Duodenal mucosa (tissue), 2 donors: Measurements from ENCODE around the gene CTXN2.

Source experiments
- H3K27ac ChIP-seq: one replicate; pipeline ENCODE4 v1.7.0; 2013; ENCODE audit warnings: low read depth, low read length
- H3K27me3 ChIP-seq, 2 donors: one replicate each; pipeline ENCODE4 v1.7.0; 2013; ENCODE audit warnings: low read length in 2 of 2, control low read depth in 1 of 2; ENCODE audit not compliant: insufficient read depth in 2 of 2, control insufficient read depth in 1 of 2
- H3K36me3 ChIP-seq, 2 donors: one replicate each; pipeline ENCODE4 v1.7.0; 2013; ENCODE audit warnings: low read length in 2 of 2, control low read depth in 1 of 2; ENCODE audit not compliant: insufficient read depth in 2 of 2, control insufficient read depth in 1 of 2
- H3K4me1 ChIP-seq, 2 donors: one replicate each; pipeline ENCODE4 v1.7.0; 2013; ENCODE audit warnings: low read length in 2 of 2, control low read depth in 1 of 2; ENCODE audit not compliant: insufficient read depth in 2 of 2, control insufficient read depth in 1 of 2
- H3K4me3 ChIP-seq, 2 donors: one replicate each; pipeline ENCODE4 v1.7.0; 2013; ENCODE audit warnings: low read length in 2 of 2, low read depth in 1 of 2
- H3K9ac ChIP-seq, 2 donors: one replicate each; pipeline ENCODE4 v1.7.0; 2013; ENCODE audit warnings: low read length in 2 of 2, low read depth in 1 of 2
- H3K9me3 ChIP-seq, 2 donors: one replicate each; pipeline ENCODE4 v1.7.0; 2013; ENCODE audit warnings: low read length in 2 of 2, control low read depth in 1 of 2; ENCODE audit not compliant: control insufficient read depth in 1 of 2

CTXN2 gene

DNA sequence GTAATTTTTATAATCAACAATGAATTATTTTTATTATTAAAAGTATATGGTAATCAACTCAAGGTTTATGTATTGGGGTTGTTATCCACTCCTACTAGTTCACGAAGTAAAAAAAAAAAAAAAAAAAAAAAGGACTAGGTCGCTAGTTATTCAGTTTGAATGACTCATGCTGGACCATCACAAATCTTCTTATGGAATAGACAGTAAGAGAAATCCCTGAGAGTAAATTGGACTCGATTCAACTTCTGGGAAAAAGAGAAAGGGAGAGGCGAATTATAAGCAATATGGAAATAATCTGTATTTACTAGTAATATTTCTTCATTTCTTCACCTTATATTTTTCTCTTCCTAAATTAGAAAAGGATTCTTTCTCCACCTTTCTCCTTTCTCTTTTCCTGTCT, 15.4 kb upstream of the CTXN2 start:
- Histone ChIP-seq H3K9ac (no peak overlapping the region), H3K4me3 (no peak overlapping the region), H3K27ac (no peak overlapping the region), H3K36me3 (no peaks in the 10 kb centered on the region), H3K9me3 (no peaks in the 10 kb centered on the region), H3K27me3 (no peaks in the 10 kb centered on the region), H3K4me1 (peaks cover 0 to 10% of the 10 kb centered on the region in 2 donors)

DNA sequence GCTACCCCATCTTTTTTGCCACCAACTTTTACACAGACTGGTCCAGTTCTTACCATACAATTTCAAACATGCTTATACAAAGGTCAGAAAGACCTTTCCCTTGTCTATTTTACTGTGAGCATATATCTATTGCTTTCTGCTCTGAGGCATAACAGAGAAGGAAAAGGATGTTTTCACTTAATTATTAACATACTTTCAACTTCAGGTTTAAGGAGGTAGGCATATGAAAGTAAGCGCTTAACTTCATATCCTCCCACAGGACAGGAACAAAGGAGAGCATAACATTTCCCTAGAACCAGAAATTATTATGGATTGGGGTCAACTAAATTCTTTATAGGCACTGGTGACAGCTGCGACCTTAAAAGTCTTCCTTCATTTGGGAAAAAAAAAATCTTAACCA, 14.5 kb upstream of the CTXN2 start:
- no peaks in the 10 kb centered on the region for H3K36me3 ChIP-seq
- H3K9ac ChIP-seq, result no peak overlapping the region
- H3K4me1 ChIP-seq, result peaks cover 0 to 10% of the 10 kb centered on the region in 2 donors
- H3K27me3 ChIP-seq, result peaks cover 0 to under 1% of the 10 kb centered on the region in 2 donors
- peak overlapping the region in 1 of 2 donors; percentile 72 for H3K4me3 ChIP-seq
- H3K27ac ChIP-seq, result no peak overlapping the region
- H3K9me3 ChIP-seq, result no peaks in the 10 kb centered on the region

DNA sequence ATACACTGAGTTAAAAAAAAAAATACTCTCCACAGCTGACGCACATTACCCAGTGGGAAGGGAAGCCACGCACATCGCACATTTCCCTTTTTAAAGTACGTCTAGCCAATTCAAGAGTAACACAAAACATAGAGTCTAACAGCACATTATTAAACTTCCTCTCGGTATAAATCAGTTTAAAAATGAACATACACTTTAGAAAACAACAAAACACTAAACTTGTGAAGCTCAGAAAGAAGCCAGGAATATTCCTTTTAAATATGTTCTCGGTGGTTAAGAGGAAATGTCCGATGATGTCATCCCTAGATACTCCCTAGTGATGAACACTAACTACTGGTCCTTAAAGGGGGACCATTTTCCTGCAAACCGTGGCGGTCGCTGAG, 14.1 kb upstream of the CTXN2 start:
- Histone ChIP-seq H3K4me1 (peaks cover 0 to 10% of the 10 kb centered on the region in 2 donors), H3K27me3 (peaks cover 0 to 4% of the 10 kb centered on the region in 2 donors), H3K27ac (no peak overlapping the region), H3K9ac (peak overlapping the region in 1 of 2 donors; percentile 27), H3K9me3 (no peaks in the 10 kb centered on the region), H3K4me3 (peak overlapping the region; percentile 57 to 72), H3K36me3 (no peaks in the 10 kb centered on the region)

DNA sequence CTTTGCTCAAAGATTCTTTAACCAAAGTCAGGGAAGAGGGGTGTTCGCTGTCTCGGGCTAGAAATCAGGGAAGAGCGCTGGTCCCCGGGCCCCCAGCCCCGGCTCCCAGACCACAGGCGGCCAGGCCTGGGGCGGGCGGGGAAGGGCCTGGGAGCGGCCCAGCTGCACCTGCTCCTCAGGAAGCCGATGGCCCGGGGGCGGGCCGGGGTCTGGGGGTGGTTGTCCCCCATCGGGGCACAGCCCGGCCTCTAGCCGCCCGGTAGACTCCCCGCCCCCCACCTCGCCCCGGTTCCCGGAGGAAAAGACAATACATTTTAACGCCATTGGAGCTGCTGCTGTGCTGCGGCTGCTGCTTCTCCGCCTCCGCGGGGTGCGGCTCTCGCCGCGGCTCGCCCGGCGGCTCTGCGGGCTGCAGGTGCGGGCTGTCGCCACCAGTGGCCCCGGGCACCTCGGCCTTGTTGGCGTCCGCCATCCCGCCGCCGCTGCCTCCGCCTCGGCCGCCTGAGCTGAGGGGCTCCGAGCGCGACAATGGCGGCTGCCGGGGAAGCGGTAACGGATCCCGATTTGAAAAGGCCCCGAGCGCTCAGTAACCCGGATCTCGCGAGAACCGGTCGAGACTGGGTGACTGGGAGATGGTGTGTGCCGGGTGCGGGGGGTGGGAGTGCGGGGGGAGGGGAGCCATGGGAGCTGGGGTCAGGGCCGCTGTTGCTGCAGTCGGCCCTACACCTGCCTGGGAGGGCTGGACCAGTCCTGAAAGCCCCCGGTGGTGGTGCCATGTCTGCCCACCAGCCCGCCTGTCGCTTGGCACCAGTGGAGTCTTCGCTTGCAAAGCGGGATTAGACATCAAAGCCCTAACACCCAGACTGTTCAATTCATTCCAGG, 13.5 kb upstream of the CTXN2 start, which contains the start of gene MYEF2:
Gene MYEF2, minus strand, starts transcription at position 530 of the 882 bp plus-strand sequence. Its CDS starts 58 bp downstream, at position 472.
- Histone ChIP-seq H3K4me3 (peak within 1 kb of the TSS; percentile 57 to 72), H3K36me3 (no peaks in the 10 kb centered on the region), H3K4me1 (peaks cover 0 to 10% of the 10 kb centered on the region in 2 donors), H3K9me3 (no peaks in the 10 kb centered on the region), H3K27me3 (peaks cover 0 to 4% of the 10 kb centered on the region in 2 donors), H3K9ac (peak within 1 kb of the TSS in 1 of 2 donors; percentile 27), H3K27ac (no peak within 1 kb of the TSS)

DNA sequence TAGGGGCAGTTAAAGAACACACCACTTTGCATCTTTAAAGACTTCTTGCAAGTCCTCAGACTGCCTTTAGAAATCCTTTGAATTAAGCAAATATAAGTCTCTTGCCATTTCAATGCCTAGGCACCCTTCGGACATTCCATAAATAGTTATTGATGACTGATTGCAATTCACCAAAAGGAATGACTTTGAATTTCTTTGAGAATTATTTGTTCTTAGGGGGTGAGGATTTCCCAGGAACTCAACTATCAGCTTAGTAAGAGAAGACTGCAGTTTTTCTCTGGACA, 12.9 kb upstream of the CTXN2 start:
- Histone ChIP-seq H3K27me3 (peaks cover 0 to 4% of the 10 kb centered on the region in 2 donors), H3K9ac (no peak overlapping the region), H3K4me1 (peaks cover 0 to 10% of the 10 kb centered on the region in 2 donors), H3K4me3 (peak overlapping the region; percentile 57 to 72), H3K27ac (no peak overlapping the region), H3K36me3 (no peaks in the 10 kb centered on the region), H3K9me3 (no peaks in the 10 kb centered on the region)

DNA sequence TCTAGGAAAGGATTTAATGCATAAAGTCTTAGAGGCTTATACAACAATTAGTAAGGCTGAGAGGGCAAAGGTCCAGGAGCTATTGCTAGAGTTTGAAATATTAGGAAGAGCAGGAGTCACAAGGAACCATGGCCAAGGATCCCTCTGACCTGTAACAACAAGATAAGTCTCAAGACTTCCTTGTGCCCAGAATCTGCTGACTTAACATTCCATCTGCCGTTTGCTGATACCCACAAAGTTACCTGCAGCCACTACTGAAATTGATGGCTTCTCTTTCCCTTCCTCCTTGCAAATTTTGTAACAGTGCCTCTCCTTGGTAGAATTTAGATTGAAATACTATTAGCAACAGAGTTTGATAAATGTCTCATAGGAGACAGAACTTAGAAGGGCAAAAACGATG, 8.7 kb upstream of the CTXN2 start:
- Histone ChIP-seq H3K9me3 (no peaks in the 10 kb centered on the region), H3K27ac (no peak overlapping the region), H3K4me1 (peaks cover 0 to 3% of the 10 kb centered on the region in 2 donors), H3K36me3 (no peaks in the 10 kb centered on the region), H3K27me3 (peaks cover 0 to 4% of the 10 kb centered on the region in 2 donors), H3K9ac (no peak overlapping the region), H3K4me3 (no peak overlapping the region)

DNA sequence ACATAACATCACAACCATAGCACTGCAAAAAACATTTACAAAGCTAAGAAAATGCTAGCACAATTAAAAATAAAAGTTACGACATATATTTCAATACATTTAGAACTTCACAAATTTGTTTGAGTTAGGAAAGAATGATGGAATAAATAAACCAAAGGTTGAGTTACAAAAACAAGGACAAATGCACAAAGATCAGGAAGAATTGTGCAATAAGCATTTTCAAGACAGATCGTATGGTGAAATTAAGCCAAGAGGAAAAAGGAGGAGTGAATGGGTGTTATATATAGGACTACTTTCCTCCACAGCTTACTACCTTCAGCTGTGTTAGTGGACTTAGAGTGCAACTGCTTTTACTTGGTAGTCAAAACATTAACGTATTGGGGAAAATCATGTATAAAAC, 5.9 kb upstream of the CTXN2 start:
- Histone ChIP-seq H3K27ac (no peak overlapping the region), H3K9ac (no peak overlapping the region), H3K4me1 (no peaks in the 10 kb centered on the region), H3K27me3 (peaks cover 0 to 4% of the 10 kb centered on the region in 2 donors), H3K9me3 (no peaks in the 10 kb centered on the region), H3K36me3 (no peaks in the 10 kb centered on the region), H3K4me3 (no peak overlapping the region)

DNA sequence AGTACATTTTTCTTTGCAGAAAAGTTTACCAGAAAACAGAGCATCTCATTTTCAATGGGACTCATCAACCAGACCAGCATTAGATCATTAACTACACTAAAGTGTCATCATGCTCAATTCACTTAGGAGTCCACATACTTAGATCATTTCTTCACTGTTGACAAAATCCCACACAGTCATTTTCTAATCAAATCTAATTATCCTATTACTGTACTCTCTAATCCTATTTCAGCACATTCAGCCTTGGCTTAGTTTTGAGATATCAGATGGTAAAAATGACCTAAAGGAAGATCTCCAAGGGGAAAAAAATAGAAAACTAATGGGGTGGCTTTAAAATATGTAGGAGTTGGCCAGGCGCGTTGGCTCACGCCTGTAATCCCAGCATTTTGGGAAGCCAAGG, 5.2 kb upstream of the CTXN2 start:
- no peaks in the 10 kb centered on the region for H3K36me3 ChIP-seq
- H3K27ac ChIP-seq, result no peak overlapping the region
- H3K27me3 ChIP-seq, result peaks cover 0 to 4% of the 10 kb centered on the region in 2 donors
- no peak overlapping the region for H3K9ac ChIP-seq
- H3K4me3 ChIP-seq, result no peak overlapping the region
- peaks cover 3 to 4% of the 10 kb centered on the region in 2 donors for H3K4me1 ChIP-seq
- H3K9me3 ChIP-seq, result no peaks in the 10 kb centered on the region

DNA sequence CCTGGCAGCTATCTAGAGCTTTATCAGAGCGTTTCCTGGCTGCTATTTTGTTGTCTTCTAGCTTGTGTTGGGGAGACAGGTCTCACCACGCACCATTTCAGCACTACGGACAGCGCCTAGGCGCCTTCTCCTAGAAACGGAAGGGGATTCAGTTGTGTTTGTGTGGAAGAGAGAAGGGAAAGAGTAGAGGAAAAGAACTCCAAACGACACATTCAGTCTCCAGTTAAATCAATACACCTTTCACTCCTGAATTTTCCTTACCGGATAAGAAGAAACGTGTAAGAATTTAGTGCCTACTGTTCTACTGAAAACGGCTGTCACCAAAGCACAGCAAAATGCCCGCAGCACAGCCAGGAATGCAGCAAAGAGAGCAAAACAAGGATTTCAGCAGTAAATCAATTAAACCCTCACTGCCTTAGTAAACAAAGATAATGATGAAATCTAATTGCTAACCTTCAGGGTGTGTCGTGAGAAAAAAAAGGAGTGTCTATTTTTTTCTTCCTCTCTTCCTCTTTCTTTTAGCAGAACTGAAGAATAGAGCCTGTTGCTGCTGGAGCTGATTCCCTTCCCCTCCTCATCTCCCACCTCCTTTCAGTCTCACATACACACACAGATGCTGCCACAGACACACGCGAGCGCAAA, 412 bp upstream of the CTXN2 start:
- peak overlapping the region; percentile 20 to 26 for H3K4me3 ChIP-seq
- no peaks in the 10 kb centered on the region for H3K36me3 ChIP-seq
- no peaks in the 10 kb centered on the region for H3K9me3 ChIP-seq
- H3K9ac ChIP-seq, result no peak overlapping the region
- H3K27ac ChIP-seq, result no peak overlapping the region
- peaks cover 0 to 2% of the 10 kb centered on the region in 2 donors for H3K27me3 ChIP-seq
- peaks cover 4 to 5% of the 10 kb centered on the region in 2 donors for H3K4me1 ChIP-seq

DNA sequence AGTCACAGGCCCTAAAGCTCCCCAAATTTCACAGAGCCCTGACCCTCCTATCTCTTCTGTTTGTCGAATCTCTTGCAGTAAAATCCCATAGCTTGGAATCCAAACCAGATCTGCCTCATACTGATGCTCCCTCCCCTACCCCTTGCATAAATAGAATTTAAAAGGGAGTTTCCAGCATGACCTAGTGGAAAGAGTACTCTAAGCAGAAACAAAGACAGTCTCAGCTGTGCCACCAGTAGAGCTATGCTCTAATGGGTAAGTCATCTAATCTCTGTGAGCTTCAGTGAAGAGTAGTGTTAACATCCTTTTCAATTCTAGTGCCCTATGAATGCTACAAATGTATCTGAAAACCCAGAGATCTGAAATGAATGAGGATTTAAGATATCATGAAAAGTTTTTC, 10.6 kb downstream of the CTXN2 start:
- H3K36me3 ChIP-seq, result no peaks in the 10 kb centered on the region
- no peaks in the 10 kb centered on the region for H3K27me3 ChIP-seq
- H3K9me3 ChIP-seq, result no peaks in the 10 kb centered on the region
- no peaks in the 10 kb centered on the region for H3K4me1 ChIP-seq
- H3K4me3 ChIP-seq, result no peak overlapping the region
- H3K9ac ChIP-seq, result no peak overlapping the region
- H3K27ac ChIP-seq, result no peak overlapping the region
